ENCODE measurements around the gene SETX. TPM values are rescaled to one million over a fixed set of nuclear protein-coding genes. Genes with fewer than 3 reads are reported as not detected.

The SETX gene
- polyA plus RNA-seq, 1 experiment, result 31.5 TPM

DNA sequence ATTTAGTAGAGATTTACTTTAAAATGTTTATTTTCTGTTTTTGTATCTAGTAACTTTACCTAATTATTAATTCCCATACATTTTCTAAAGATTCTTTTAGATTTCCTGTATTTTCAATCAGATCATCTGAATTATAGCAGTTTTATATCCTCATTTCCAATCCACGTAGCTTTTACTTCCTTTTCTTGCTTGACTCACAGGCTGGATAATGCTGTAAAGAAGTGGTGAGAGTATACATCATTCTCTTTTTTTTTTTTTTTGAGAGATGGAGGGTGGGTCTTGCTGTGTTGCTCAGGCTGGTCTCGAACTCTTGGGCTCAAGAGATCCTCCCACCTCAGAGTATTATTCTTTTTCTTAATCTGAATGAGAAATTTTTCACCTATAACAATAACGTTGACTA, 11.2 kb upstream of the SETX start:
- POLR2A ChIA-PET, result no interaction called here
- no peak overlapping the region for H3K27ac ChIP-seq (ENCODE audit: low read depth, low read length)
- TF ChIP-seq, protein P1, sequence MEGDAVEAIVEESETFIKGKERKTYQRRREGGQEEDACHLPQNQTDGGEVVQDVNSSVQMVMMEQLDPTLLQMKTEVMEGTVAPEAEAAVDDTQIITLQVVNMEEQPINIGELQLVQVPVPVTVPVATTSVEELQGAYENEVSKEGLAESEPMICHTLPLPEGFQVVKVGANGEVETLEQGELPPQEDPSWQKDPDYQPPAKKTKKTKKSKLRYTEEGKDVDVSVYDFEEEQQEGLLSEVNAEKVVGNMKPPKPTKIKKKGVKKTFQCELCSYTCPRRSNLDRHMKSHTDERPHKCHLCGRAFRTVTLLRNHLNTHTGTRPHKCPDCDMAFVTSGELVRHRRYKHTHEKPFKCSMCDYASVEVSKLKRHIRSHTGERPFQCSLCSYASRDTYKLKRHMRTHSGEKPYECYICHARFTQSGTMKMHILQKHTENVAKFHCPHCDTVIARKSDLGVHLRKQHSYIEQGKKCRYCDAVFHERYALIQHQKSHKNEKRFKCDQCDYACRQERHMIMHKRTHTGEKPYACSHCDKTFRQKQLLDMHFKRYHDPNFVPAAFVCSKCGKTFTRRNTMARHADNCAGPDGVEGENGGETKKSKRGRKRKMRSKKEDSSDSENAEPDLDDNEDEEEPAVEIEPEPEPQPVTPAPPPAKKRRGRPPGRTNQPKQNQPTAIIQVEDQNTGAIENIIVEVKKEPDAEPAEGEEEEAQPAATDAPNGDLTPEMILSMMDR (IDR thresholded peaks at IDR 0.05; ENCODE audit: low read depth, low read length), result no peak
- CTCF ChIA-PET, result no interaction called here
- H3K27me3 ChIP-seq (ENCODE audit: control insufficient read depth, insufficient read depth, low read length), result peaks cover 8% of the 10 kb centered on the region
- no peak for DNase-seq (ENCODE audit: low read depth, low spot score)
- H3K4me3 ChIP-seq (ENCODE audit: low read depth, low read length), result no peak overlapping the region
- H3K9me3 ChIP-seq (ENCODE audit: control insufficient read depth, insufficient read depth, low read length), result no peaks in the 10 kb centered on the region

DNA sequence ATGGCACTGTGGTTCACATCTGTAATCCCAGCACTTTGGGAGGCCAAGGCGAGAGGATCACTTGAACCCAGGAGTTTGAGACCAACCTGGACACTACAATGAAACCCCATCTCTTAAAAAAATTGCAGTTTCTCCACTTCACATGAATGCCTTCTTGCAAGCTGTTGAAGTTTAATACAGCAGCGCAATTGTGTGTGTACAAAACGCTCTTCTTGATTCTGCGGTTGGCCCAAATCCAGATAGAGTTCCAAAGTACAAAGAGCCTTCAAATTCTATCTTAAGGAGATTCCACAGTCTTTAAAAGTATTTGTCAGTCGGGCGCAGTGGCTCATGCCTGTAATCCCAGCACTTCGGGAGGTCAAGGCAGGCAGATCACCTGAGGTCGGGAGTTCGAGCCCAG, 9.3 kb upstream of the SETX start:
- Histone ChIP-seq H3K27ac (ENCODE audit: low read depth, low read length) (no peak overlapping the region), H3K27me3 (ENCODE audit: control insufficient read depth, insufficient read depth, low read length) (peaks cover 6% of the 10 kb centered on the region), H3K4me3 (ENCODE audit: low read depth, low read length) (no peak overlapping the region), H3K9me3 (ENCODE audit: control insufficient read depth, insufficient read depth, low read length) (no peaks in the 10 kb centered on the region)
- no peak for DNase-seq (ENCODE audit: low read depth, low spot score)
- TF ChIP-seq, protein P1 (IDR thresholded peaks at IDR 0.05; ENCODE audit: low read depth, low read length), result no peak
- CTCF ChIA-PET, result no interaction called here
- POLR2A ChIA-PET, result no interaction called here

DNA sequence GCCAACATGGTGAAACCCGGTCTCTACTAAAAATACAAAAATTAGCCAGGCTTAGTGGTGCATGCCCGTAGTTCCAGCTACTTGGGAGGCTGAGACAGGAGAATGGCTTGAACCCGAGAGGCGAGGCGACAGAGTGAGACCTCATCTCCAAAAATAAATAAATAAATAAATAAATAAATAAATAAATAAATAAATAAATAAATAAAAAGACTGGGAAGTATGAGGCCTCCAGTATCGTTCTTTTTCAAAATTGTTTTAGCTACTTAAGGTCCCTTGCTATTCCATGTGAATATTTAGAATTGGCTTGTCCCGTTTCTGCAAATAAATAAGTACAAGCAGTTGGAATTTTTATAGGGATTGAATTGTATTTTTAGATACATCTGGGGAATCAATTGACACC, 3.0 kb upstream of the SETX start:
- H3K27me3 ChIP-seq (ENCODE audit: control insufficient read depth, insufficient read depth, low read length), result no peaks in the 10 kb centered on the region
- ChIA-PET CTCF (no interaction called here), POLR2A (no interaction called here)
- no peak overlapping the region for H3K27ac ChIP-seq (ENCODE audit: low read depth, low read length)
- peaks cover 4% of the 10 kb centered on the region; the same call in 1 of the 2 replicates for H3K9me3 ChIP-seq (ENCODE audit: control insufficient read depth, insufficient read depth, low read length)
- no peak for DNase-seq (ENCODE audit: low read depth, low spot score)
- TF ChIP-seq, protein P1 (IDR thresholded peaks at IDR 0.05; ENCODE audit: low read depth, low read length), result no peak
- H3K4me3 ChIP-seq (ENCODE audit: low read depth, low read length), result no peak overlapping the region

DNA sequence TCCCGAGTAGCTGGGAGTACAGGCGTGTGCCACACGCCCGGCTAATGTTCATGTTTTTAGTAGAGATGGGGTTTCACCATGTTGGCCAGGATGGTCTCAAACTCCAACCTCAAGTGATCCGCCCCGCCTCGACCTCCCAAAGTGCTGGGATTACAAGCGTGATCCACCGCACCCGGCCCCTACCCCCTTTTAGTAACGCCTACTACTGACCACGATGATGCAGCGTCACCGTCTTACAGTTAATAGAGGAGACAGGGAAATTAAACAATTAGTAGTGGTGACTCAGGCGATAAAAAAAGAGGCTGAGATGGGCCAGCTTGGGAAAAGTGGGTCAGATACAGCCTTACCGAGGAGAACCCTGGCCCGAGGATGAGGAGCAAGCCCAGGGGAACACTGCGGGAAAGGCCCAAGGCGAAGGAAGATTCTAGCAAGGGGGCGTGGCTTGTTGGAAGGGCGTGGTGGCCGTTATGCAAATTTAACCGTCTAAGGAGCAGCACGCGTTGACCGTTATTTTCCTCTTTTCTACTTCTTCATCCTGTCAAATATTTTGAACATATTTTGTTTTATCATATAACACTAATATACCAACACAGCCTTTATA, 1.6 kb upstream of the SETX start:
- ChIA-PET CTCF (no interaction called here), POLR2A (no interaction called here)
- H3K9me3 ChIP-seq (ENCODE audit: control insufficient read depth, insufficient read depth, low read length), result peaks cover 4% of the 10 kb centered on the region; the same call in 1 of the 2 replicates

DNA sequence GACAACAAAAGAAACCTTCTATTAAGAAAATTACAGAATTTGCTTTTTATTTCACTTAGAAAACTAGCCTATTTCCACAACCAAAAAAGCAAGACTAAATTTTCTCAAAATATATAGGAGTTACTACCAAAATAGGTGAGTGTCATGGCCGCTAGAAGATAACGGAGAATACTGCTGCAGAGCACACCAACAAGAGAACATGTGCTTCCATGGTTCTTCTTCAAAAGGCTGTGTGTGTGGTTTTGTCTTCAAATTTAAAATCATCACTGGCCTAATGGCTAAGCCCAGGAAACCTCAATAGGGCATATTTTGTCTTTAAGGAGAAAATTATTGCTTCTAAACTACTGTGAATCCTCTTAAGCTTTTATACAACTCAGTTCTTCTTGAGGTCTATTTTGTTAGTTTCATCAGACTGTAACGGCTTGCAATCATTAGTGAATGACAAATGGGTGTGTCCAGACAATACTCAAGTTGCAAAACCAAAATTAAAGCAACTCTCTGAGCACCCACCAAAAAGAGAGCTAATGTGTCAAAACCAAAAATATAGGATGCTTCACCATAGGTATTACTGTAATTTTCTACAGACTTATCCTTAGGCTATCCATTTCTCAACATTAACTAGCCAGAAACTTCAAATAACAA, 3.3 kb downstream of the SETX start:
- DNase-seq (ENCODE audit: low read depth, low spot score), result no peak
- no peak overlapping the region for H3K4me3 ChIP-seq (ENCODE audit: low read depth, low read length)
- ChIA-PET POLR2A (no interaction called here), CTCF (interaction anchor here (2.4 kb wide), 1 partner anchor 83 kb away, joined by 9 read pairs; no protein-coding TSS in a partner anchor)
- no peaks in the 10 kb centered on the region for H3K27me3 ChIP-seq (ENCODE audit: control insufficient read depth, insufficient read depth, low read length)
- no peak overlapping the region for H3K27ac ChIP-seq (ENCODE audit: low read depth, low read length)
- TF ChIP-seq, protein P1 (IDR thresholded peaks at IDR 0.05; ENCODE audit: low read depth, low read length), result no peak
- peaks cover 4% of the 10 kb centered on the region; the same call in 1 of the 2 replicates for H3K9me3 ChIP-seq (ENCODE audit: control insufficient read depth, insufficient read depth, low read length)

More for the DNA sequence above, 1.6 kb upstream of the SETX start:
- TF ChIP-seq, protein P1 (IDR thresholded peaks at IDR 0.05; ENCODE audit: low read depth, low read length), result no peak
- no peak for DNase-seq (ENCODE audit: low read depth, low spot score)
- no peak overlapping the region for H3K27ac ChIP-seq (ENCODE audit: low read depth, low read length)
- no peaks in the 10 kb centered on the region for H3K27me3 ChIP-seq (ENCODE audit: control insufficient read depth, insufficient read depth, low read length)
- H3K4me3 ChIP-seq (ENCODE audit: low read depth, low read length), result no peak overlapping the region

Measured in AG04450 (cell line).